Natural killer cell (primary cell): ENCODE data around the gene CEP44. TPM values are rescaled to one million over a fixed set of nuclear protein-coding genes. Genes with fewer than 3 reads are reported as not detected.

Source experiments
- ATAC-seq, 3 donors: fragments of 150-1000 bp in 2 of 3; fragments of 200-7000 bp in 1 of 3; cut with Tn5 transposase; 1 replicate in 1 of 3; 2 replicates in 2 of 3; pipeline ENCODE4 v1.10.0; 2021; ENCODE audit warnings: mild to moderate bottlenecking in 2 of 3, moderate library complexity in 2 of 3
- DNase-seq, 2 donors: peaks; one replicate each; pipeline versions ENCODE4 v3.0.0 to v3.0.0-alpha.2; 2013 to 2021; ENCODE audit warnings: mixed read lengths in 1 of 2
- H3K27ac ChIP-seq: one replicate; pipeline ENCODE4 v1.5.1; 2013; ENCODE audit warnings: mild to moderate bottlenecking, low read length
- H3K27me3 ChIP-seq: one replicate; pipeline ENCODE4 v1.6.1; 2013; ENCODE audit warnings: low read length; ENCODE audit not compliant: control insufficient read depth, insufficient read depth
- H3K36me3 ChIP-seq: one replicate; pipeline ENCODE4 v1.6.1; 2013; ENCODE audit warnings: low read length; ENCODE audit not compliant: control insufficient read depth, insufficient read depth
- H3K4me1 ChIP-seq: one replicate; pipeline ENCODE4 v1.6.1; 2013; ENCODE audit warnings: low read length; ENCODE audit not compliant: control insufficient read depth, insufficient read depth
- H3K4me3 ChIP-seq: one replicate; pipeline ENCODE4 v1.5.1; 2013; ENCODE audit warnings: low read length
- H3K9me3 ChIP-seq: one replicate; pipeline ENCODE4 v1.6.1; 2013; ENCODE audit warnings: low read length; ENCODE audit not compliant: control insufficient read depth, insufficient read depth
- H3K27ac Mint-ChIP-seq, 2 donors: one replicate each; pipeline ENCODE4 v1.8.0; 2022; ENCODE audit warnings: mild to moderate bottlenecking in 2 of 2, mixed read lengths in 2 of 2, moderate library complexity in 1 of 2
- H3K27me3 Mint-ChIP-seq, 2 donors: one replicate each; pipeline ENCODE4 v1.8.0; 2022; ENCODE audit warnings: low read depth in 2 of 2, mixed read lengths in 2 of 2
- H3K36me3 Mint-ChIP-seq: one replicate; pipeline ENCODE4 v1.8.0; 2022; ENCODE audit warnings: mixed read lengths
- H3K4me1 Mint-ChIP-seq, 2 donors: one replicate each; pipeline ENCODE4 v1.8.0; 2022; ENCODE audit warnings: mixed read lengths in 2 of 2
- H3K4me3 Mint-ChIP-seq: one replicate; pipeline ENCODE4 v1.8.0; 2022; ENCODE audit warnings: mild to moderate bottlenecking, moderate library complexity, mixed read lengths
- H3K9me3 Mint-ChIP-seq, 2 donors: one replicate each; pipeline ENCODE4 v1.8.0; 2022; ENCODE audit warnings: mixed read lengths in 2 of 2
- WGBS: methylation state at CpG from one replicate; pipeline ENCODE4 v1.1.7; 2013; ENCODE audit warnings: missing lambda C conversion rate; ENCODE audit not compliant: insufficient coverage; 5-methylcytosine and 5-hydroxymethylcytosine counted together
- intact Hi-C: fragments of 100-400 bp; cut with micrococcal nuclease; formaldehyde crosslinking; loops from one replicate; pipeline ENCODE4 v1.14.2; 2022
- total RNA-seq, 4 donors: library from RNA; stranded (reverse); fragments of 120-200 nt in 1 of 4; gene quantifications; one replicate each; pipeline versions ENCODE4 v1.2.3 to v1.2.4, GENCODE V29; 2013 to 2022
- TF ChIP-seq, protein P1 (sequence below): fragments of 200-600 bp; IDR thresholded peaks from one replicate; pipeline ENCODE4 v1.8.0; 2022; ENCODE audit warnings: antibody characterized with exemption

The CEP44 gene
- total RNA-seq, 3 donors from 2014 or later (not counting 1 experiment from before 2014, with no cell fraction given), result 21.7 to 25.2 (median 23.4) TPM

DNA sequence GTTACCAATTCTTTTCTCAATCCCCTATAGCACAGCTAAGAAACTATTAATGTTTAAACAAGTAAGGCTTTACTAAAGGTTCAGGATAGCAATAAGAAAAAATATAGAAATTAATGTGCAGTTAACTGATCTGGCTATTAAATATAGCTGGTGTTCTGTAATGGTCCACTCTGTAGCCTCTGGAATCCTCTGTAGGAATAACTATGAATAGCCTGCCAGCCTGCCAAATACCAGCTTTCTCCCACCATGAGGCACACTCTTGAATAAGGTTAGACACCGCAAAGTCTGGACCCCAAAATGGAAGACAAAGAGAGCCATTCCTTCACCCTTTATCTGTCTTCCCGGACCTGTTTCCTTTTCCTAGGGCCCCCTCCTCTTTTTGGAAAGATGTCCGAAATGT is 30.6 kb downstream of the CEP44 start:
- WGBS, result 100% methylated on average over 3 of the region's 3 CpGs
- Histone ChIP-seq H3K27me3 (no peaks in the 10 kb centered on the region), H3K36me3 (peaks cover 25% of the 10 kb centered on the region), H3K27ac (no peak overlapping the region), H3K9me3 (no peaks in the 10 kb centered on the region), H3K4me1 (no peaks in the 10 kb centered on the region), H3K4me3 (no peak overlapping the region)
- intact Hi-C loops, result no loop called here
- Mint-ChIP-seq H3K4me3 (no peak overlapping the region), H3K36me3 (no peaks in the 10 kb centered on the region), H3K27ac (no peak overlapping the region), H3K9me3 (no peaks in the 10 kb centered on the region), H3K4me1 (peaks cover 10% of the 10 kb centered on the region in 2 donors), H3K27me3 (no peaks in the 10 kb centered on the region)
- ATAC-seq (no peak), DNase-seq (no peak)
- TF ChIP-seq, protein P1, sequence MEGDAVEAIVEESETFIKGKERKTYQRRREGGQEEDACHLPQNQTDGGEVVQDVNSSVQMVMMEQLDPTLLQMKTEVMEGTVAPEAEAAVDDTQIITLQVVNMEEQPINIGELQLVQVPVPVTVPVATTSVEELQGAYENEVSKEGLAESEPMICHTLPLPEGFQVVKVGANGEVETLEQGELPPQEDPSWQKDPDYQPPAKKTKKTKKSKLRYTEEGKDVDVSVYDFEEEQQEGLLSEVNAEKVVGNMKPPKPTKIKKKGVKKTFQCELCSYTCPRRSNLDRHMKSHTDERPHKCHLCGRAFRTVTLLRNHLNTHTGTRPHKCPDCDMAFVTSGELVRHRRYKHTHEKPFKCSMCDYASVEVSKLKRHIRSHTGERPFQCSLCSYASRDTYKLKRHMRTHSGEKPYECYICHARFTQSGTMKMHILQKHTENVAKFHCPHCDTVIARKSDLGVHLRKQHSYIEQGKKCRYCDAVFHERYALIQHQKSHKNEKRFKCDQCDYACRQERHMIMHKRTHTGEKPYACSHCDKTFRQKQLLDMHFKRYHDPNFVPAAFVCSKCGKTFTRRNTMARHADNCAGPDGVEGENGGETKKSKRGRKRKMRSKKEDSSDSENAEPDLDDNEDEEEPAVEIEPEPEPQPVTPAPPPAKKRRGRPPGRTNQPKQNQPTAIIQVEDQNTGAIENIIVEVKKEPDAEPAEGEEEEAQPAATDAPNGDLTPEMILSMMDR, result no peak

DNA sequence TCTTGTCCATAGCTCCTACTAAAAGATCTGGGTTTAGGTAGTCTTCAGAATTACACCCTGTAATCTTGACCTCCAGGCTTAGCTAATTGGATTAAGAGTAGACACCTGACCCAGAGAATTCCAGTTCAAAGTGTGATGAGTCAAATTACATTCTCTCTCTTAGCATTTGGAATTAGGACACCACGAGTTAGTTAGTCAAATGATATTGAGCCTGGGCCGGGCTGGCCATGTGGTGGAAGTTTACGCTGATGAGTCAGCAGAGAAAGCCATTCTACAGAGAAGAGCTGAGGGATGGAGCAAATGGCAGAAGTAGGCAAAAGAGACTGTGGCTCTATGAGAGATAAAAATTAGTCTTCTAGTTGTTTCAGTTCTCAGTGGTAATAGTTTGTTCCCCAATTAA is 31.1 kb downstream of the CEP44 start:
- TF ChIP-seq, protein P1, result no peak
- no peaks in the 10 kb centered on the region for H3K4me1 ChIP-seq
- DNase-seq, result no peak
- H3K4me3 ChIP-seq, result no peak overlapping the region
- no peaks in the 10 kb centered on the region for H3K27me3 ChIP-seq
- intact Hi-C loops, result loop anchor here (5.0 kb wide), 1 partner anchor 897 kb away; no protein-coding TSS in a partner anchor
- H3K9me3 Mint-ChIP-seq, result no peaks in the 10 kb centered on the region
- no peaks in the 10 kb centered on the region for H3K27me3 Mint-ChIP-seq
- H3K36me3 ChIP-seq, result peaks cover 26% of the 10 kb centered on the region
- WGBS, result 88% methylated on average over 3 of the region's 3 CpGs
- H3K27ac ChIP-seq, result no peak overlapping the region
- H3K4me3 Mint-ChIP-seq, result no peak overlapping the region
- no peak for ATAC-seq
- no peaks in the 10 kb centered on the region for H3K9me3 ChIP-seq
- peaks cover 10% of the 10 kb centered on the region in 2 donors for H3K4me1 Mint-ChIP-seq
- no peak overlapping the region for H3K27ac Mint-ChIP-seq
- no peaks in the 10 kb centered on the region for H3K36me3 Mint-ChIP-seq

DNA sequence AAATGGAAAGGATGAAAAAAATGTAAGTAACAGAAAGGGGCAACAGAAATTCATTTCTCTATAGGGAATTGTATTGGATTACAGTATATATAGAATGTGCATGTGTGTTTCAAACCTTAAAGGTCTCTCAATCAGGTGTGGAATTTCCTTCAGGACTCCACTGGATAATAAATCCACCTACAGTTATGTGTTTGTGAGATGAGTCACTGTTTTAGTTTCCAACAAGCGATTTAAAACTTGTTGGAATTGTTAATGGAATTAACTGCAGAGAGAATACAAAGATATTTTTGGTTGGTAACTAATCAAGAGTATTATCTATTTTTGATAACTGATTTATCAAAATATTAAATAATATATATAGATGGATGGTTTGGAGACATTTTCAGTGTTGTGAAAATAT is 32.8 kb downstream of the CEP44 start:
- peaks cover 10% of the 10 kb centered on the region in 2 donors for H3K4me1 Mint-ChIP-seq
- no peak overlapping the region for H3K4me3 Mint-ChIP-seq
- TF ChIP-seq, protein P1, result no peak
- no peak for DNase-seq
- no peak for ATAC-seq
- no peak overlapping the region for H3K27ac Mint-ChIP-seq
- no peak overlapping the region for H3K4me3 ChIP-seq
- intact Hi-C loops, result loop anchor here (5.0 kb wide), 1 partner anchor 899 kb away; no protein-coding TSS in a partner anchor
- WGBS, result no CpG with 5 or more reads among the region's 1 CpG
- H3K27ac ChIP-seq, result no peak overlapping the region
- no peaks in the 10 kb centered on the region for H3K4me1 ChIP-seq
- H3K27me3 Mint-ChIP-seq, result no peaks in the 10 kb centered on the region
- no peaks in the 10 kb centered on the region for H3K9me3 ChIP-seq
- no peaks in the 10 kb centered on the region for H3K9me3 Mint-ChIP-seq
- H3K36me3 ChIP-seq, result peaks cover 18% of the 10 kb centered on the region
- no peaks in the 10 kb centered on the region for H3K36me3 Mint-ChIP-seq
- no peaks in the 10 kb centered on the region for H3K27me3 ChIP-seq

GRCh38 chr4:174316954-174317353 is 33.2 kb downstream of the CEP44 start:
- no peaks in the 10 kb centered on the region for H3K36me3 Mint-ChIP-seq
- no peak overlapping the region for H3K4me3 Mint-ChIP-seq
- TF ChIP-seq, protein P1, result no peak
- no peak for ATAC-seq
- no peaks in the 10 kb centered on the region for H3K27me3 Mint-ChIP-seq
- peaks cover 10% of the 10 kb centered on the region in 2 donors for H3K4me1 Mint-ChIP-seq
- no peaks in the 10 kb centered on the region for H3K27me3 ChIP-seq
- H3K9me3 Mint-ChIP-seq, result no peaks in the 10 kb centered on the region
- H3K36me3 ChIP-seq, result peaks cover 18% of the 10 kb centered on the region
- no peak overlapping the region for H3K27ac Mint-ChIP-seq
- H3K9me3 ChIP-seq, result no peaks in the 10 kb centered on the region
- 100% methylated on average over 1 of the region's 2 CpGs for WGBS
- H3K27ac ChIP-seq, result no peak overlapping the region
- no peak overlapping the region for H3K4me3 ChIP-seq
- no peak for DNase-seq
- H3K4me1 ChIP-seq, result no peaks in the 10 kb centered on the region
- intact Hi-C loops, result loop anchor here (5.0 kb wide), 1 partner anchor 900 kb away; no protein-coding TSS in a partner anchor
